Adrenal gland (tissue), 12 donors: ENCODE measurements around the gene MSANTD2. TPM values are rescaled to one million over a fixed set of nuclear protein-coding genes. Genes with fewer than 3 reads are reported as not detected.

Experiments
- DNase-seq, 7 donors: peaks; one replicate each; pipeline ENCODE4 v3.0.0-alpha.2; 2019 to 2020
- H3K27ac ChIP-seq, 5 donors: fragments of 200-600 bp; sonication (generic) in 4 of 5; 1 replicate in 3 of 5; 2 replicates in 2 of 5; pipeline versions ENCODE4 v1.5.1 to v1.8.0; 2016 to 2020; ENCODE audit warnings: mild to moderate bottlenecking in 1 of 5
- H3K27me3 ChIP-seq: fragments of 200-600 bp; 2 replicates; pipeline ENCODE4 v1.8.0; 2021
- H3K36me3 ChIP-seq, 2 donors: fragments of 200-600 bp; replicated peaks in 1 of 2; 1 replicate in 1 of 2; 2 replicates in 1 of 2; pipeline versions ENCODE4 v1.5.1 to v1.8.0; 2018 to 2022
- H3K4me1 ChIP-seq, 2 donors: fragments of 200-600 bp; replicated peaks in 1 of 2; 1 replicate in 1 of 2; 2 replicates in 1 of 2; pipeline versions ENCODE4 v1.5.1 to v1.8.0; 2018 to 2021
- H3K4me3 ChIP-seq, 4 donors: fragments of 200-600 bp; sonication (generic) in 3 of 4; one replicate each; pipeline ENCODE4 v1.5.1; 2016 to 2018
- H3K9me3 ChIP-seq, 3 donors: fragments of 200-600 bp; sonication (generic) in 1 of 3; replicated peaks in 1 of 3; 1 replicate in 2 of 3; 2 replicates in 1 of 3; pipeline versions ENCODE4 v1.5.1 to v1.8.0; 2016 to 2021
- POLR2A ChIP-seq, 2 donors: fragments of 450-650 bp; IDR thresholded peaks; one replicate each; pipeline ENCODE4 v1.6.1; 2017; ENCODE audit warnings: antibody characterized with exemption in 2 of 2, mild to moderate bottlenecking in 2 of 2, moderate library complexity in 1 of 2
- WGBS, 4 donors: extraction: QIAGEN DNeasy Blood & Tissue Kit in 2 of 4; methylation state at CpG; one replicate each; pipeline versions ENCODE4 v1.1.5 to v1.1.7; 2013 to 2017; 5-methylcytosine and 5-hydroxymethylcytosine counted together
- intact Hi-C, 2 donors: fragments of 100-400 bp; cut with DNase I; formaldehyde crosslinking; loops; one replicate each; pipeline versions ENCODE4 v1.14.1 to v1.15.0; 2022 to 2023
- polyA plus RNA-seq, 3 donors: library from polyadenylated mRNA; stranded (reverse); fragments of 200-250 nt in 2 of 3; fragments of 350-450 nt in 1 of 3; fragmentation: Illumina TruSeq in 1 of 3; extraction: RNeasy Lipid Tissue Mini Kit (QIAGEN cat#74804) in 1 of 3; gene quantifications; one replicate each; pipeline ENCODE4 v1.2.3, GENCODE V29; 2013 to 2014
- total RNA-seq, 9 donors: library from RNA; depleted of rRNA in 4 of 9; stranded (reverse); fragments of >200 nt in 4 of 9; fragments of 120-200 nt in 1 of 9; fragmentation: NEBNext Ultra II Directional in 1 of 9; extraction: Animal tissue kit (Norgen Biotek cat#: 25700) in 1 of 9; gene quantifications; one replicate each; pipeline versions ENCODE4 v1.1.0 to v1.2.4, GENCODE V29; 2013 to 2023
- TF ChIP-seq, protein P1 (sequence below), 6 experiments: fragments of 450-650 bp in 4 of 6; fragments of 200-600 bp in 2 of 6; sonication (generic) in 1 of 6; IDR thresholded peaks; 1 replicate in 5 of 6; 2 replicates in 1 of 6; pipeline versions ENCODE4 v1.5.1 to v1.8.0; 2016 to 2021; ENCODE audit warnings: antibody characterized with exemption in 6 of 6, mild to moderate bottlenecking in 2 of 6, moderate library complexity in 1 of 6
- donor health status: healthy with polysubstance abuse.
- donor health status: Bipolar disorder and iron deficiency.
- donor health status: DM: yes; HTN: yes; CAD: no.
- donor health status: DM: no; HTN: no; CAD: no.
- donor health status: DM: no; HTN: no; CAD: no.
- donor health status: DM: yes; HTN: yes; CAD: no.

The MSANTD2 gene
- total and polyA plus RNA-seq, 12 donors: 4.4 to 16.8 (median 9.7) TPM

DNA sequence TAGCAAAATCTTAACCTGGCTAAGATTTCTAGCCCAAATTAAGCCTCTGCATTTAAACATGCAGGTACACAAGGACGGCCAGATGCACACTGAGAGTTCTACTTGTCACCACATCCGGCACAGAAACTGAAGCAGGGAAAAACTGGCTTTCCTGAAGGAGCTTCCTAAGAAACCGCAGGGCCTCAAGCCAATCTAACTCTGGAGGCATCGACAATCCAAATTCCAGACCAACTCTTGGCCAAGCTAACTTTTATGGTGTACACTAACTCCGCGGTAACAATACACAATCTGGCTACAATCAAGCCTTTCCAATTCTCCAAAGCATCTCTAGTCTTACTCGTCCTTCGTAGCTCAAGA, 1.2 kb downstream of the MSANTD2 start:
- Histone ChIP-seq H3K36me3 (no peaks in the 10 kb centered on the region), H3K9me3 (no peaks in the 10 kb centered on the region), H3K27ac (peak overlapping the region in 3 of 5 donors; percentile 96 to 98 (median 98)), H3K27me3 (no peaks in the 10 kb centered on the region), H3K4me1 (peaks cover 7 to 24% of the 10 kb centered on the region in 2 donors), H3K4me3 (peak overlapping the region in 2 of 4 donors; percentile 78 to 98)
- no peak for DNase-seq
- intact Hi-C loops: no loop called here
- WGBS, 4 donors: 4 to 7% (median 5%) methylated on average over 8 of the region's 8 CpGs
- TF ChIP-seq, protein P1, sequence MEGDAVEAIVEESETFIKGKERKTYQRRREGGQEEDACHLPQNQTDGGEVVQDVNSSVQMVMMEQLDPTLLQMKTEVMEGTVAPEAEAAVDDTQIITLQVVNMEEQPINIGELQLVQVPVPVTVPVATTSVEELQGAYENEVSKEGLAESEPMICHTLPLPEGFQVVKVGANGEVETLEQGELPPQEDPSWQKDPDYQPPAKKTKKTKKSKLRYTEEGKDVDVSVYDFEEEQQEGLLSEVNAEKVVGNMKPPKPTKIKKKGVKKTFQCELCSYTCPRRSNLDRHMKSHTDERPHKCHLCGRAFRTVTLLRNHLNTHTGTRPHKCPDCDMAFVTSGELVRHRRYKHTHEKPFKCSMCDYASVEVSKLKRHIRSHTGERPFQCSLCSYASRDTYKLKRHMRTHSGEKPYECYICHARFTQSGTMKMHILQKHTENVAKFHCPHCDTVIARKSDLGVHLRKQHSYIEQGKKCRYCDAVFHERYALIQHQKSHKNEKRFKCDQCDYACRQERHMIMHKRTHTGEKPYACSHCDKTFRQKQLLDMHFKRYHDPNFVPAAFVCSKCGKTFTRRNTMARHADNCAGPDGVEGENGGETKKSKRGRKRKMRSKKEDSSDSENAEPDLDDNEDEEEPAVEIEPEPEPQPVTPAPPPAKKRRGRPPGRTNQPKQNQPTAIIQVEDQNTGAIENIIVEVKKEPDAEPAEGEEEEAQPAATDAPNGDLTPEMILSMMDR (IDR thresholded peaks at IDR 0.05): no peak
- TF ChIP-seq POLR2A (IDR thresholded peaks at IDR 0.05): no peak

DNA sequence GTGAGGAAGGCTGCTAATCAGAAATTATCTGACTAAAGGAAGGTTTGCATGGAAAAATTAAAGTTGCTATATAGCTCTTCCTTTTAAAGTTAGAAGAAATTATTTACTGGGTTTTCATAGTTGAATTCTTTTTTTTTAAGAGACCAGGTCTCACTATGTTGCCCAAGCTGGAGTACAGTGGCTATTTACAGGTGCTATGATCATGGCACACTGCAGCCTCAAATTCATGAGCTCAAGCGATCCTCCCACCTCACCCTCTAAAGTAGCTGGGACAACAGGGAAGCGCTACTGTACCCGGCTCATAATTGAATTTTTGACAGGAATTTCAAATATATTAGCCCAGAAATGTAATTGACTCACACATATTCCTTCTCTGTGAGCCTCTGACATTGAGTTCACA, 3.9 kb downstream of the MSANTD2 start:
- H3K36me3 ChIP-seq: no peaks in the 10 kb centered on the region
- H3K4me1 ChIP-seq: peaks cover 7 to 18% of the 10 kb centered on the region in 2 donors
- H3K27me3 ChIP-seq: no peaks in the 10 kb centered on the region
- H3K27ac ChIP-seq: no peak overlapping the region
- TF ChIP-seq POLR2A (IDR thresholded peaks at IDR 0.05): no peak
- TF ChIP-seq, protein P1 (IDR thresholded peaks at IDR 0.05): no peak
- 84 to 95% (median 89%) methylated on average over 3 of the region's 3 CpGs for WGBS, 4 donors
- intact Hi-C loops: no loop called here
- no peak for DNase-seq
- H3K4me3 ChIP-seq: no peak overlapping the region
- no peaks in the 10 kb centered on the region for H3K9me3 ChIP-seq

DNA sequence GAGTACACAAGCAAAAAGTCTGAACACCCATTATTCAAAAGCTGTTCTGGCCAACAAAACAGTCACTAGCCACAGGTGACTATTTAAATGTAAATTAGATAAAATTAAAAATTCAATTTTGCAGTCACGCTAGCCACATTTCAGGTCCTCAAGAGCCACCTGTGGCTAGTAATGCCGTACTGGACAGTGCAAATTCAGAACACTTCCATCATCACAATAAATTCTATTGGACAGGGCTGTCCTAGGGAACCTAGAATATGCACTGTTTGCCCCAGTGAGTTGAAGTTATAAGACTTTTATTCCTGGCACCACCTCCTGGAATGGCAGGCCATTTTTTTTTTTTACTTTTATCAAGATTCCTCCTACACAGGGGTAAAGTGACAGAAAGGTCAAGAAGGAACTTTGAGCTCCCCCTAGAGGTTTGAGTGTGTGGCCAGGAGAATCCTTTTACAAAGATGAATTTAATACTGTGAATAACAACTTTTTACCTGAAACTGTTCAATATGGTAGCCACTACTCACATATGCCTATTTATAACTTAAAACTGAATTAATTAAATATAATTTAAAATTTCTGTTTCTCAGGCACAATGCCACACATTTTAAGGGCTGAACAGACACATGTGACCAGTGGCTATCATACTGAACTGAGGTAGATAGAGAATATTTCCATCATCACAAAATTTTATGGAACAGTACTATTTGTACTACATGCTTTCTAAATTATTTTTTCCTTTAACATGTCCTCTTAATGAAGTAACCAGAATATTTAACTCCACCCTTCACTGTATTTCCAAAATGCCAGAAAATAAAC, 6.5 kb downstream of the MSANTD2 start:
- H3K27ac ChIP-seq: no peak overlapping the region
- TF ChIP-seq, protein P1 (IDR thresholded peaks at IDR 0.05): peak; percentile 44 to 62 (median 54)
- TF ChIP-seq POLR2A (IDR thresholded peaks at IDR 0.05): no peak
- no peaks in the 10 kb centered on the region for H3K9me3 ChIP-seq
- intact Hi-C loops: no loop called here
- DNase-seq: peak in 5 of 7 donors; percentile 21 to 33 (median 22)
- H3K36me3 ChIP-seq: no peaks in the 10 kb centered on the region
- WGBS, 4 donors: 88 to 96% (median 91%) methylated on average over 2 of the region's 2 CpGs
- peaks cover 0 to 4% of the 10 kb centered on the region in 2 donors for H3K4me1 ChIP-seq
- H3K4me3 ChIP-seq: no peak overlapping the region
- H3K27me3 ChIP-seq: no peaks in the 10 kb centered on the region

DNA sequence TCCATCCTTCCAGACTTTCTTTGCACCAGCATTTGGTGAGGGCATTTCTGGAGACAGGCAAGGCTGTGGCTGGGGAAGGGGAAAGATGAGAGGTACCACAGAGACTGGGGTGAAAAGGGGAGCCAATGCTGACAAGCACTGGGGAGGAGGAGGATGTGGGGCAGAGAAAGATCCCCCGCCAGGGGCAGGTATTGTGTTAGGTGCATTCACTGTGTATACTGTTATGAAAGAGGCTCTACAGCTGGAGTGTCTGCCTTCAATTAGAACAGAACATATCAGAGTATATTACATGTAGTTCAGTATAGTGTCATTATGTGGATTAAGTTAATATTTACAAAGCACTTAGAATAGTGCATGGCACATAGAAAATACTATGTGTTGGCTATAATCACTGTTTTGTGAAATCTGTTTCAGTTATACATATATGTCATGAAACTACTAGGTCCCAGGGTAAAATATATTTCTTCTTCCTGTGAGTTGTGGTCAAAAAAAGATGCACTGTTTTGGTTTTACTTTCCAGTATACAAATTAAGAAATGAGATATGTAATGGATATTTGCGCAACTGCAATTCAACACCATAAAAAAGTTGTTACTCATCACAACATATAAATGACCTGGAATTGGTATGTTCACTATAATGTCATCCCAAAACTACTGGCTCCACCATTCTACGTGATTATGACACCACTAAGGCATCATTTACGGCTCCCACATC, 8.4 kb downstream of the MSANTD2 start:
- H3K9me3 ChIP-seq: no peaks in the 10 kb centered on the region
- H3K27me3 ChIP-seq: no peaks in the 10 kb centered on the region
- no peak overlapping the region for H3K27ac ChIP-seq
- TF ChIP-seq, protein P1 (IDR thresholded peaks at IDR 0.05): no peak
- TF ChIP-seq POLR2A (IDR thresholded peaks at IDR 0.05): no peak
- WGBS, 4 donors: 88 to 95% (median 91%) methylated on average over 4 of the region's 4 CpGs
- no peaks in the 10 kb centered on the region for H3K36me3 ChIP-seq
- intact Hi-C loops: no loop called here
- no peak for DNase-seq
- H3K4me1 ChIP-seq: no peaks in the 10 kb centered on the region
- H3K4me3 ChIP-seq: no peak overlapping the region
